GM20000 (cell line): Measurements from ENCODE around the gene TRIM68.

ENCODE experiments used
- DNase-seq: peaks from one replicate; pipeline ENCODE4 v3.0.0; 2012; ENCODE audit warnings: low spot score
- CTCF ChIP-seq: IDR thresholded peaks from 2 replicates; pipeline ENCODE4 v1.5.1; 2012; ENCODE audit warnings: mild to moderate bottlenecking, control low read depth; ENCODE audit errors: extremely low read depth, missing control alignments

Gene TRIM68

GRCh38 chr11:4626207-4627099 lies 18.4 kb upstream of the TRIM68 start:
- peak; percentile 25 for DNase-seq

GRCh38 chr11:4619514-4619913 lies 11.5 kb upstream of the TRIM68 start:
- no peak for DNase-seq
- no peak for TF ChIP-seq CTCF

More at GRCh38 chr11:4626207-4627099, 18.4 kb upstream of the TRIM68 start:
- TF ChIP-seq CTCF, result peak; percentile 27

- peak; percentile 20 for DNase-seq
- no peak for TF ChIP-seq CTCF
Observed at GRCh38 chr11:4615856-4616444, 7.9 kb upstream of the TRIM68 start.

- no peak for DNase-seq
- TF ChIP-seq CTCF, result no peak
Observed at GRCh38 chr11:4611986-4612385, 4.0 kb upstream of the TRIM68 start.

- DNase-seq, result no peak
- no peak for TF ChIP-seq CTCF
Observed at GRCh38 chr11:4610258-4610935, 2.4 kb upstream of the TRIM68 start.

GRCh38 chr11:4607096-4607495 lies 935 bp downstream of the TRIM68 start:
- DNase-seq, result no peak
- TF ChIP-seq CTCF, result no peak
